HepG2 (cell line): ENCODE results near the gene MYO3B. TPM values are rescaled to one million over a fixed set of nuclear protein-coding genes. Genes with fewer than 3 reads are reported as not detected.

Experiments used
- ATAC-seq: fragments of 200-7000 bp; cut with Tn5 transposase; 3 replicates; pipeline ENCODE4 v1.9.1; 2020; ENCODE audit warnings: mild to moderate bottlenecking, moderate library complexity
- BruUV-seq: library from RNA; stranded (reverse); fragments of 400-500 nt; replicated peaks from 2 replicates; lab custom pipeline; 2021; lab: Mats Ljungman, UMichigan
- CTCF ChIA-PET: fragments of 300-600 bp; formaldehyde crosslinking; extraction: SDS; loops from one replicate; lab custom pipeline; 2021; ENCODE audit warnings: low total read pairs, inconsistent platforms, low intra/inter-chr PET ratio; lab: Yijun Ruan, JAX
- POLR2A ChIA-PET: fragments of 350-600 bp; sonication (Branson Sonifier 250); formaldehyde crosslinking; loops from one replicate; lab custom pipeline; 2020; ENCODE audit warnings: antibody characterized with exemption, inconsistent platforms; lab: Yijun Ruan, JAX
- DNase-seq: peaks from one replicate; pipeline ENCODE4 v3.0.0-alpha.2; 2015; ENCODE audit warnings: low spot score
- FAIRE-seq: peaks from 3 replicates; lab custom pipeline; 2011; peaks lifted over from hg19 to GRCh38; lab: Jason Lieb, UNC
- H2AFZ ChIP-seq: one replicate; pipeline ENCODE4 v1.6.1; 2011; ENCODE audit warnings: low read length, inconsistent platforms
- H3K27ac ChIP-seq: fragments of 300-600 bp; 3 replicates; pipeline ENCODE4 v1.8.0; 2011; ENCODE audit warnings: mixed run types, mild to moderate bottlenecking, mixed read lengths, low read length, inconsistent platforms; ENCODE audit not compliant: insufficient read depth; ENCODE audit errors: extremely low read length
- H3K27me3 ChIP-seq, 2 experiments: fragments of 200-600 bp in 1 of 2; 2 replicates in 1 of 2; 3 replicates in 1 of 2; pipeline versions ENCODE4 v1.6.0 to v1.8.0; 2011; ENCODE audit warnings: low read length in 2 of 2, mild to moderate bottlenecking in 2 of 2, moderate library complexity in 2 of 2, inconsistent platforms in 1 of 2; ENCODE audit not compliant: insufficient read depth in 2 of 2, control insufficient read depth in 1 of 2
- H3K36me3 ChIP-seq, 2 experiments: fragments of 200-600 bp in 1 of 2; replicated peaks in 1 of 2; 2 replicates in 1 of 2; 3 replicates in 1 of 2; pipeline versions ENCODE4 v1.5.1 to v1.8.0; 2011; ENCODE audit warnings: low read length in 2 of 2, inconsistent platforms in 1 of 2; ENCODE audit not compliant: insufficient read depth in 2 of 2, control insufficient read depth in 1 of 2
- H3K4me1 ChIP-seq: 2 replicates; pipeline ENCODE4 v1.5.1; 2012; ENCODE audit warnings: low read length, inconsistent platforms; ENCODE audit not compliant: insufficient read depth
- H3K4me2 ChIP-seq: 2 replicates; pipeline ENCODE4 v1.6.0; 2011; ENCODE audit warnings: low read depth, low read length, inconsistent platforms
- H3K4me3 ChIP-seq, 3 experiments: fragments of 200-600 bp in 1 of 3; sonication (generic), shearing (Covaris generic) in 1 of 3; replicated peaks in 1 of 3; 2 replicates each; pipeline ENCODE4 v1.5.1; 2011 to 2016; ENCODE audit warnings: low read length in 3 of 3, inconsistent platforms in 2 of 3, low read depth in 2 of 3, mild to moderate bottlenecking in 2 of 3, control low read depth in 1 of 3, mixed read lengths in 1 of 3; ENCODE audit not compliant: insufficient read depth in 1 of 3
- H3K79me2 ChIP-seq: one replicate; pipeline ENCODE4 v1.6.1; 2011; ENCODE audit warnings: low read length, inconsistent platforms; ENCODE audit not compliant: insufficient read depth
- H3K9ac ChIP-seq: 2 replicates; pipeline ENCODE4 v1.6.0; 2011; ENCODE audit warnings: mild to moderate bottlenecking, low read depth, low read length, inconsistent platforms; ENCODE audit not compliant: insufficient read depth
- H3K9me3 ChIP-seq: 2 replicates; pipeline ENCODE4 v1.5.1; 2012; ENCODE audit warnings: mild to moderate bottlenecking, low read length
- H4K20me1 ChIP-seq: 2 replicates; pipeline ENCODE4 v1.6.0; 2011; ENCODE audit warnings: inconsistent platforms, mild to moderate bottlenecking, low read length, moderate library complexity; ENCODE audit not compliant: insufficient read depth
- BHLHE40 ChIP-seq: IDR thresholded peaks from 2 replicates; pipeline ENCODE4 v1.6.1; 2011; ENCODE audit warnings: low read length, improper control_type of control experiment
- FOXP1 ChIP-seq, 2 experiments: fragments of 450-650 bp in 1 of 2; IDR thresholded peaks; 2 replicates each; pipeline ENCODE4 v1.6.1; 2017 to 2018; ENCODE audit warnings: antibody characterized with exemption in 1 of 2
- HINFP ChIP-seq: sonication (generic); formaldehyde crosslinking; IDR thresholded peaks from 2 replicates; pipeline ENCODE4 v1.4.0; 2020; ENCODE audit warnings: low read depth, mild to moderate bottlenecking, missing genetic modification reagents
- HNF4A ChIP-seq: sonication (generic); formaldehyde crosslinking; IDR thresholded peaks from 2 replicates; pipeline ENCODE4 v1.4.0; 2020; ENCODE audit warnings: missing genetic modification reagents
- HNF4G ChIP-seq, 2 experiments: sonication (generic) in 1 of 2; formaldehyde crosslinking in 1 of 2; IDR thresholded peaks; 2 replicates each; pipeline versions ENCODE4 v1.4.0 to v1.6.1; 2011 to 2020; ENCODE audit warnings: borderline replicate concordance in 2 of 2, low read depth in 2 of 2, mild to moderate bottlenecking in 2 of 2, low read length in 1 of 2, missing genetic modification reagents in 1 of 2, moderate library complexity in 1 of 2
- KLF11 ChIP-seq: IDR thresholded peaks from 2 replicates; pipeline ENCODE4 v1.6.1; 2016; ENCODE audit warnings: missing compliant biosample characterization
- MLX ChIP-seq: IDR thresholded peaks from 2 replicates; pipeline ENCODE4 v1.6.1; 2016
- SALL2 ChIP-seq: sonication (generic); formaldehyde crosslinking; IDR thresholded peaks from 2 replicates; pipeline ENCODE4 v1.8.1; 2023; ENCODE audit warnings: mild to moderate bottlenecking, missing genetic modification reagents, inconsistent platforms
- SIN3B ChIP-seq: fragments of 150-350 bp; IDR thresholded peaks from 2 replicates; pipeline ENCODE4 v1.6.1; 2014; ENCODE audit warnings: low read length
- ZHX2 ChIP-seq, 2 experiments: sonication (generic) in 1 of 2; formaldehyde crosslinking in 1 of 2; IDR thresholded peaks; 2 replicates each; pipeline versions ENCODE4 v1.6.1 to v1.9.0; 2014 to 2022; ENCODE audit warnings: antibody characterized with exemption in 1 of 2, borderline replicate concordance in 1 of 2, inconsistent platforms in 1 of 2, low read depth in 1 of 2, missing genetic modification reagents in 1 of 2
- ZNF326 ChIP-seq: sonication (generic); formaldehyde crosslinking; IDR thresholded peaks from 2 replicates; pipeline ENCODE4 v1.4.0; 2020; ENCODE audit warnings: missing genetic modification reagents, borderline replicate concordance
- ZNF503 ChIP-seq: sonication (generic); formaldehyde crosslinking; IDR thresholded peaks from 2 replicates; pipeline ENCODE4 v1.4.0; 2020; ENCODE audit warnings: missing genetic modification reagents
- ZNF563 ChIP-seq: sonication (generic); formaldehyde crosslinking; IDR thresholded peaks from 2 replicates; pipeline ENCODE4 v1.8.0; 2022; ENCODE audit warnings: mild to moderate bottlenecking, moderate library complexity, missing genetic modification reagents
- ZSCAN20 ChIP-seq: sonication (generic); formaldehyde crosslinking; IDR thresholded peaks from 2 replicates; pipeline ENCODE4 v1.4.0; 2020; ENCODE audit warnings: missing genetic modification reagents, mild to moderate bottlenecking, borderline replicate concordance
- ZSCAN29 ChIP-seq: sonication (generic); formaldehyde crosslinking; conservative IDR thresholded peaks from 2 replicates; pipeline ENCODE4 v1.4.0; 2020; ENCODE audit warnings: mild to moderate bottlenecking, missing genetic modification reagents
- WGBS: methylation state at CpG from one replicate; pipeline ENCODE4 v1.1.6; 2017; ENCODE audit warnings: low lambda C conversion rate; 5-methylcytosine and 5-hydroxymethylcytosine counted together
- in situ Hi-C: cut with HindIII; loops from 2 replicates; pipeline ENCODE4 v1.10.0; 2017; ENCODE audit warnings: low pct_unique_long_range_greater_than_20kb; ENCODE audit not compliant: extremely low pct_ligation_motif_present
- intact Hi-C: fragments of 100-400 bp; cut with micrococcal nuclease; formaldehyde crosslinking; loops from one replicate; pipeline ENCODE4 v1.10.0; 2022; ENCODE audit not compliant: unreplicated experiment
- polyA plus RNA-seq, 8 experiments: library from polyadenylated mRNA; depleted of rRNA in 3 of 8; stranded (reverse) in 7 of 8; unstranded in 1 of 8; fragments of >200 nt; fragmentation: Illumina TruSeq in 4 of 8; extraction: Trizol in 4 of 8; gene quantifications; 2 replicates each; pipeline versions ENCODE4 v1.2.1 to v1.2.3, GENCODE V29; 2011 to 2016; ENCODE audit warnings: low read depth in 4 of 8, missing spikeins in 1 of 8, mixed read lengths in 1 of 8; ENCODE audit not compliant: insufficient read depth in 1 of 8
- total RNA-seq, 5 experiments: library from RNA; depleted of rRNA; stranded (reverse); fragments of >200 nt; fragmentation: Illumina TruSeq; extraction: Trizol; gene quantifications; 2 replicates each; pipeline ENCODE4 v1.2.3, GENCODE V29; 2016; ENCODE audit warnings: low read depth in 1 of 5

The MYO3B gene
- total and polyA plus RNA-seq, 2 of the 13 experiments (the other 11 are each of a cell fraction or from before 2014, with no cell fraction given) = 0.01 TPM; not detected in 1

GRCh38 chr2:170313992-170314348 lies 136.0 kb downstream of the MYO3B start:
- in situ Hi-C loops (no loop called here), intact Hi-C loops (no loop called here)
- 21% methylated on average over 3 of the region's 3 CpGs for WGBS
- FAIRE-seq (no peak), ATAC-seq (no peak), DNase-seq (no peak)
- Histone ChIP-seq H3K4me1 (no peaks in the 10 kb centered on the region), H3K9me3 (no peaks in the 10 kb centered on the region), H3K9ac (no peak overlapping the region), H3K36me3 (no peaks in the 10 kb centered on the region), H2AFZ (no peak overlapping the region), H3K27ac (no peak overlapping the region), H4K20me1 (no peaks in the 10 kb centered on the region), H3K27me3 (no peaks in the 10 kb centered on the region), H3K79me2 (no peaks in the 10 kb centered on the region), H3K4me2 (no peak overlapping the region), H3K4me3 (no peak overlapping the region)
- CTCF ChIA-PET = no interaction called here
- TF ChIP-seq MLX (CRISPR knock-in tag) = no peak
- no peak for TF ChIP-seq SALL2 (CRISPR knock-in tag)
- no peak for TF ChIP-seq HINFP (CRISPR knock-in tag)
- no peak for TF ChIP-seq ZNF326 (CRISPR knock-in tag)
- TF ChIP-seq FOXP1 (IDR thresholded peaks at IDR 0.05) = no peak
- no peak for TF ChIP-seq FOXP1 (CRISPR knock-in tag; IDR thresholded peaks at IDR 0.05)
- TF ChIP-seq KLF11 (CRISPR knock-in tag) = no peak
- TF ChIP-seq HNF4A (CRISPR knock-in tag) = no peak
- TF ChIP-seq BHLHE40 = no peak
- no peak for TF ChIP-seq ZNF563 (CRISPR knock-in tag)
- TF ChIP-seq HNF4G (IDR thresholded peaks at IDR 0.05; ENCODE audit: borderline replicate concordance, low read depth, low read length) = no peak
- no peak for TF ChIP-seq HNF4G (CRISPR knock-in tag; IDR thresholded peaks at IDR 0.05; ENCODE audit: borderline replicate concordance, low read depth)
- no peak for TF ChIP-seq SIN3B
- no peak for TF ChIP-seq ZNF503
- TF ChIP-seq ZSCAN20 (CRISPR knock-in tag) = no peak
- TF ChIP-seq ZSCAN29 (CRISPR knock-in tag) = no peak
- TF ChIP-seq ZHX2 (IDR thresholded peaks at IDR 0.05; ENCODE audit: low read depth) = no peak
- no peak for TF ChIP-seq ZHX2 (CRISPR knock-in tag; IDR thresholded peaks at IDR 0.05; ENCODE audit: borderline replicate concordance)
- BruUV-seq = no TSS peak
- POLR2A ChIA-PET = no interaction called here
